Measurements from ENCODE around the gene NACC1. TPM values are rescaled to one million over a fixed set of nuclear protein-coding genes. Genes with fewer than 3 reads are reported as not detected.
"Not testable (repeated sequence)": the region's sequence is repeated elsewhere in the genome, so short reads cannot be mapped to it uniquely, and the experiment has no call there.

Gene NACC1
- total RNA-seq, 1 donor: 53.9 TPM

GRCh38 chr19:13139633-13140311 is 21.7 kb downstream of the NACC1 start:
- TF ChIP-seq, protein P1, sequence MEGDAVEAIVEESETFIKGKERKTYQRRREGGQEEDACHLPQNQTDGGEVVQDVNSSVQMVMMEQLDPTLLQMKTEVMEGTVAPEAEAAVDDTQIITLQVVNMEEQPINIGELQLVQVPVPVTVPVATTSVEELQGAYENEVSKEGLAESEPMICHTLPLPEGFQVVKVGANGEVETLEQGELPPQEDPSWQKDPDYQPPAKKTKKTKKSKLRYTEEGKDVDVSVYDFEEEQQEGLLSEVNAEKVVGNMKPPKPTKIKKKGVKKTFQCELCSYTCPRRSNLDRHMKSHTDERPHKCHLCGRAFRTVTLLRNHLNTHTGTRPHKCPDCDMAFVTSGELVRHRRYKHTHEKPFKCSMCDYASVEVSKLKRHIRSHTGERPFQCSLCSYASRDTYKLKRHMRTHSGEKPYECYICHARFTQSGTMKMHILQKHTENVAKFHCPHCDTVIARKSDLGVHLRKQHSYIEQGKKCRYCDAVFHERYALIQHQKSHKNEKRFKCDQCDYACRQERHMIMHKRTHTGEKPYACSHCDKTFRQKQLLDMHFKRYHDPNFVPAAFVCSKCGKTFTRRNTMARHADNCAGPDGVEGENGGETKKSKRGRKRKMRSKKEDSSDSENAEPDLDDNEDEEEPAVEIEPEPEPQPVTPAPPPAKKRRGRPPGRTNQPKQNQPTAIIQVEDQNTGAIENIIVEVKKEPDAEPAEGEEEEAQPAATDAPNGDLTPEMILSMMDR (IDR thresholded peaks at IDR 0.05; ENCODE audit: extremely low read depth, low read depth, low read length): no peak
- H3K9me3 ChIP-seq (ENCODE audit: low read depth, low read length): no peaks in the 10 kb centered on the region
- peaks cover 13% of the 10 kb centered on the region for H3K4me1 ChIP-seq (ENCODE audit: insufficient read depth, low read length)
- no peak overlapping the region for H3K4me3 ChIP-seq (ENCODE audit: insufficient read depth, low read length)
- peaks cover 37% of the 10 kb centered on the region for H3K36me3 ChIP-seq (ENCODE audit: insufficient read depth, low read length)
- H3K4me2 ChIP-seq (ENCODE audit: insufficient read depth, low read length): no peak overlapping the region
- H3K79me2 ChIP-seq (ENCODE audit: insufficient read depth, low read length): peaks cover 48% of the 10 kb centered on the region
- peak; percentile 84 for DNase-seq (ENCODE audit: insufficient read length, low spot score, missing footprints)
- peaks cover 11% of the 10 kb centered on the region for H4K20me1 ChIP-seq (ENCODE audit: insufficient read depth, low read length)
- no peaks in the 10 kb centered on the region for H3K27me3 ChIP-seq (ENCODE audit: insufficient read depth, low read length)
- no peak overlapping the region for H2AFZ ChIP-seq (ENCODE audit: low read length)
- no peak overlapping the region for H3K27ac ChIP-seq (ENCODE audit: low read depth, low read length)

GRCh38 chr19:13146763-13147563 is 28.9 kb downstream of the NACC1 start:
- Histone ChIP-seq H3K4me1 (ENCODE audit: insufficient read depth, low read length) (peaks cover 24% of the 10 kb centered on the region), H4K20me1 (ENCODE audit: insufficient read depth, low read length) (no peaks in the 10 kb centered on the region), H3K4me3 (ENCODE audit: insufficient read depth, low read length) (no peak overlapping the region), H3K36me3 (ENCODE audit: insufficient read depth, low read length) (peaks cover 8% of the 10 kb centered on the region), H3K79me2 (ENCODE audit: insufficient read depth, low read length) (peaks cover 35% of the 10 kb centered on the region), H3K9me3 (ENCODE audit: low read depth, low read length) (no peaks in the 10 kb centered on the region), H3K27ac (ENCODE audit: low read depth, low read length) (no peak overlapping the region), H2AFZ (ENCODE audit: low read length) (no peak overlapping the region), H3K4me2 (ENCODE audit: insufficient read depth, low read length) (no peak overlapping the region), H3K27me3 (ENCODE audit: insufficient read depth, low read length) (no peaks in the 10 kb centered on the region)
- TF ChIP-seq, protein P1 (IDR thresholded peaks at IDR 0.05; ENCODE audit: extremely low read depth, low read depth, low read length): no peak
- DNase-seq (ENCODE audit: insufficient read length, low spot score, missing footprints): peak; percentile 73

- H3K9me3 ChIP-seq (ENCODE audit: low read depth, low read length); H3K36me3 ChIP-seq (ENCODE audit: insufficient read depth, low read length); H3K27me3 ChIP-seq (ENCODE audit: insufficient read depth, low read length): not testable (repeated sequence)
- H3K27ac ChIP-seq (ENCODE audit: low read depth, low read length): peak overlapping the region; percentile 96
- peak overlapping the region; percentile 90 for H2AFZ ChIP-seq (ENCODE audit: low read length)
- peak overlapping the region; percentile 97 for H3K4me3 ChIP-seq (ENCODE audit: insufficient read depth, low read length)
- peaks cover 51% of the 10 kb centered on the region for H3K79me2 ChIP-seq (ENCODE audit: insufficient read depth, low read length)
- peaks cover 13% of the 10 kb centered on the region for H4K20me1 ChIP-seq (ENCODE audit: insufficient read depth, low read length)
- H3K4me2 ChIP-seq (ENCODE audit: insufficient read depth, low read length): peak overlapping the region; percentile 97
- peaks cover 18% of the 10 kb centered on the region for H3K4me1 ChIP-seq (ENCODE audit: insufficient read depth, low read length)
- peak; percentile 61 for DNase-seq (ENCODE audit: insufficient read length, low spot score, missing footprints)
Measured at GRCh38 chr19:13149173-13149627, 31.1 kb downstream of the NACC1 start.

DNA sequence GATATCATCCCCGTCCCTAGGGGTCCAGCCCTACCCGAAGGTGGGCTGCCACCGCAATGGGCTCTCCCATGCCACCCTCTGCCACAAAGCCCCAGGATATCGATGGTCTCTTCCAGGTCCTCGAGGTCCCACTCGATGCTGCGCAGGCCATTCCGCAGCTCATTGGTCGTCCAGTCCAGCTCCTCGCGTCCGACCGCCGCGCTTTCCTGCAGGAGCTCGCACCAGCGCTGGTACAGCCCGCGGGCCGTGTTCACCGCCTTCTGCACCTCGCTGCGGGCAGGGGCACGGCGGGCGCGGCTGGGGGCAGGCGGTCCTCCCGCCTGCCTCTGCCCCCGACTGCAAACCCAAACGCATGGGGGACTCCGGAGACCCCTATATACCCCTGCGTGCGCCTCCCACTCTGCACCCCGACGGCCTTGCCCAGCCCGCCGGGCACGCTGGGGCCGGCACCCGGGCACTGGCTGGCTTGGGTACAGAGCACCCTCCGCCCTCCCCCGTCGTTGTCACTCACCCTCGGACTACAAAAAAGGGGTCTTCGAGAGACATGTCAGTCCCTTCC is 31.6 kb downstream of the NACC1 start:
- Histone ChIP-seq H3K27me3 (ENCODE audit: insufficient read depth, low read length) (no peaks in the 10 kb centered on the region), H2AFZ (ENCODE audit: low read length) (peak overlapping the region; percentile 90), H3K9me3 (ENCODE audit: low read depth, low read length) (no peaks in the 10 kb centered on the region), H3K4me3 (ENCODE audit: insufficient read depth, low read length) (peak overlapping the region; percentile 97), H3K27ac (ENCODE audit: low read depth, low read length) (peak overlapping the region; percentile 96), H3K4me1 (ENCODE audit: insufficient read depth, low read length) (peaks cover 20% of the 10 kb centered on the region), H3K4me2 (ENCODE audit: insufficient read depth, low read length) (peak overlapping the region; percentile 97), H3K36me3 (ENCODE audit: insufficient read depth, low read length) (peaks cover under 1% of the 10 kb centered on the region), H4K20me1 (ENCODE audit: insufficient read depth, low read length) (peaks cover 17% of the 10 kb centered on the region), H3K79me2 (ENCODE audit: insufficient read depth, low read length) (peaks cover 52% of the 10 kb centered on the region)
- TF ChIP-seq, protein P1 (IDR thresholded peaks at IDR 0.05; ENCODE audit: extremely low read depth, low read depth, low read length): no peak
- peak; percentile 84 for DNase-seq (ENCODE audit: insufficient read length, low spot score, missing footprints)

Measured in osteoblast (primary cell).